ENCODE measurements around the gene NUP214.
"Not testable (repeated sequence)": the region's sequence is repeated elsewhere in the genome, so short reads cannot be mapped to it uniquely, and the experiment has no call there.

The NUP214 gene

DNA sequence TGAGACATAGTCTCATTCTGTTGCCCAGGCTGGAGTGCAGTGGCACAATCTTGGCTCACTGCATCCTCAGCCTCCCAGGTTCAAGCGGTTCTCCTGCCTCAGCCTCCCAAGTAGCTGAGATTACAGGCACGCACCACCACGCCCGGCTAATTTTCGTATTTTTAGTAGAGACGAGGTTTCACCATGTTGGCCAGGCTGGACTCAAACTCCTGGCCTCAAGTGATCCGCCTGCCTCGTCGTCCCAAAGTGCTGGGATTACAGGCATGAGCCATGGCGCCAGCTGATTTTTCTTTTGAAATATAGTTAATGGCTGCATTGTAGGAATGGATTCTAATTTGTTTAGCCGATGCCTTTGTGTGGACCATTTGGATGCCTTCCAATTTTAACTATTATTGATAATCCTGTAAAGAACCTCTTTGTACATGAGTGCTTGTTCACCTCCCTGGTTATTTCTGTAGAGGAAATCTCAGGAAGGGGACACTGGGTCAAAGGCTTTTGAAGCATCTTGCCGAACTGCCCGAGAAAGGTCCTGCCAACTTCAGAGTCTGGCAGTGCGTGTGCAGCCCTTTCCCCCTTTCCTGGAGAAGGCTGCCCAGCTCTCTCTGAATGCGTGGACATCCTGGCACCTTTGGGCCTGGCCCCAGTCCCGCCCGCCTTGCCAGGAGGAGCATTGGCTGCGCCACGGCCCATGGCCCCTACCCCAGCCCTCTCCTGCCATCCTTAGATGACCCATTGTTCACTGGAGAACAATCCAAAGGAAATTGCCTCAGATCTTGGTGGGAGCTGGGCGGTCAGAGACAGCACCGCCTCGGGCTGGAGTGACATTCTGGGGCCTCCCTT, 8.9 kb upstream of the NUP214 start:
- no peak for DNase-seq (ENCODE audit: low read depth in 2 of 2)

GRCh38 chr9:131117121-131117761, 8.1 kb upstream of the NUP214 start:
- no peak for DNase-seq (ENCODE audit: low read depth in 2 of 2)

DNA sequence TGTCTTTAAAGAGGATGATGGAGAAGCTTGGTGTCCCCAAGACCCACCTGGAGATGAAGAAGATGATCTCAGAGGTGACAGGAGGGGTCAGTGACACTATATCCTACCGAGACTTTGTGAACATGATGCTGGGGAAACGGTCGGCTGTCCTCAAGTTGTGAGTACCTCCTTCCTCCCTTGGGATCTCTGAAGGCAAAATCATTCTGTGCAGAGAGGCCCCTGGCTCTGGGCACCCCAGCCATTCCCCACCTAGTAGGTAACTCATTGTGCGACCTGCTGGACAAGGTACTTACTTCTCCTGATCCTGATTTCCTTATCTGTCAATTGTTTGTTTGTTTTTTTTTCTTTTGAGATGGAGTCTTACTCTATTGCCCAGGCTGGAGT, 7.6 kb upstream of the NUP214 start:
- no peak for DNase-seq (ENCODE audit: low read depth in 2 of 2)

DNA sequence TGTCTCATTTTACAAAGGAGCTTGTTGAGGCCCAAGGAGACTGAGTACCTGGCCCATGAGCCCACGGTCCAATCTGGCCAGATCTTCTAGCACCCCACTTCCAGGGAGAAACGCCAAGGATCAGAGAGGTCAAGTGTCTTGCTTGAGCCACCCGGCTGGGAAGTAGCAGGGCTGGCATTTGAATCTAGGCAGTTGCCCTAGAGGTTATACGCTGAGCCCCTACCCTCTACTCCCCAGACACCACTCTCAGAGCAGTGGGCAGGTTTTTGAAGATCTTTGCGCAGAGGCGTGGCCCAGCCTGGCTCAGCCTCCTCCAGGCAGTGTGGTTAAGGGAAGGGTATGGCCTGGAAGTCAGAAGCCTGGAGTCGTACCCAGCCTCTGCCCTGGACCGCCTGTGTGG, 5.8 kb upstream of the NUP214 start:
- DNase-seq (ENCODE audit: low read depth in 2 of 2), result no peak

- no peak for DNase-seq (ENCODE audit: low read depth in 2 of 2)
These were observed 4.7 kb upstream of the NUP214 start for GRCh38 chr9:131120620-131121228.

GRCh38 chr9:131121346-131121745, 4.0 kb upstream of the NUP214 start:
- no peak for DNase-seq (ENCODE audit: low read depth in 2 of 2)

DNA sequence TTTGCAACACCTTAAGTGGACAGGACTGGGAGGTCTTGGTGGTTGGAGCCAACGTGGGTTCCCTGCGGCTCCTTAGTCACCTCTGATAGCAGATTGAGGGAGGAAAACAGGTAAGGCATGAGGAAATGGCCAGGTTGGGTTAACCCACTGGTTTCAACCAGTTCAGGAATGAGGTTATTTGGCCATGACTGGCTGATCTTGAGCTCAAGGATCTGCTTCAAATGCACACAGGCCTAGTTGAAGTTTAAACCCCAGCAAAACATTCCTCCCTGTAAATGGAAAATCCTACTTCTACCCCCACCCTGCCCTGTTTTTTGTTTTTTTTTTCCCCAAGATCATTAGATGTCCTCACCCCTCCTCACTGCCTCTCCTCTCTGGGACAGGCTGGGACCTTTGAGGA, 3.2 kb upstream of the NUP214 start:
- no peak for DNase-seq (ENCODE audit: low read depth in 2 of 2)

GRCh38 chr9:131125038-131125287, 423 bp upstream of the NUP214 start:
- no peak for DNase-seq (ENCODE audit: low read depth in 2 of 2)

- no peak for DNase-seq (ENCODE audit: low read depth in 2 of 2)
These were observed 657 bp downstream of the NUP214 start for GRCh38 chr9:131126059-131126426.

DNA sequence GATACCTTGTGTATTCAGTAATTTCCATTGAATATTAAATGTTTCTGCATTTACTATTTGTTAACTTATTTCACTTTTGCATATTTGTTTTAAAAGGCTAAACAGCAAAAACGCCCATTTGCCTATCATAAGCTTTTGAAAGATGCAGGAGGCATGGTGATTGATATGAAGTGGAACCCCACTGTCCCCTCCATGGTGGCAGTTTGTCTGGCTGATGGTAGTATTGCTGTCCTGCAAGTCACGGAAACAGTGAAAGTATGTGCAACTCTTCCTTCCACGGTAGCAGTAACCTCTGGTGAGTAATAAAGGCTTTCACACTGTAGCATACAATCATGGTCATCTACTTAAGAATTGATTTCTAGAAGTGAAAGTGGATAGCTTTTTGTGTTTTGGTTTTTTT, 3.8 kb downstream of the NUP214 start:
- DNase-seq (ENCODE audit: low read depth in 2 of 2), result no peak

GRCh38 chr9:131138676-131139075, 13.3 kb downstream of the NUP214 start:
- DNase-seq (ENCODE audit: low read depth in 2 of 2), result no peak

GRCh38 chr9:131140112-131140511, 14.7 kb downstream of the NUP214 start:
- no peak for DNase-seq (ENCODE audit: low read depth in 2 of 2)

DNA sequence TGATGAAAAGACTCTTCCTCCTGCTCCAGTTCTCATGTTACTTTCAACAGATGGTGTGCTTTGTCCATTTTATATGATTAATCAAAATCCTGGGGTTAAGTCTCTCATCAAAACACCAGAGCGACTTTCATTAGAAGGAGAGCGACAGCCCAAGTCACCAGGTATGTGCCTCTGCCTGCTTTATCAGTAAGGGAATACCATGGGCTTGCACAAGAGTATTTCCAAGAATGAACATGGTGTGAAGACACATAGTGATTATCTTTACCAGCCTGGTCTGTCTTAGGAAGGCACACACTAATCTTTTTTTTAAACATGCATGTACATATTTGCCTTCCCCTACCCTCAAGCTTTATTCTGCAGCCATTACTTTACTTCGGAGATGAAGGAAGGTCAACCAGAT, 15.2 kb downstream of the NUP214 start:
- DNase-seq (ENCODE audit: low read depth in 2 of 2), result no peak

DNA sequence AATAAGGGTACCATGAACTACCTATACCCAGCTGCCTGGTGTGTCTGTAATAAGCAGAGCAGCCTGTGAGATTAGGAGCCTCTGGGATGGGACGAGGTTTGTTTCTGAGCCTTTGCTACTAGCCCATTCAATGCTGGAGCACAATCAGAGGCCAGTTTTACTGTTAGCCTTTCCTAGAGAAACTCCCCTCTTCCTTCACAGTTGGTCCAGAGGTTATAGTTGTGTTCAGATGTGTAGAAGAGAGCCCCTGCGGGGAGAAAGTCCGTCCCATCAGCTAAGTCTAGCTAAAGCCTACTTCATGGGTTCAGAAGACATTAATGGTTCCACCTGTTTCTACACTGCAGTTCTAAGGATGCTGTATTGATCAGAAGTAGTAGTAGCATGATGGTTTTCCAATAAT, 16.8 kb downstream of the NUP214 start:
- DNase-seq (ENCODE audit: low read depth in 2 of 2), result no peak

GRCh38 chr9:131144201-131144600, 18.8 kb downstream of the NUP214 start:
- DNase-seq (ENCODE audit: low read depth in 2 of 2), result no peak

DNA sequence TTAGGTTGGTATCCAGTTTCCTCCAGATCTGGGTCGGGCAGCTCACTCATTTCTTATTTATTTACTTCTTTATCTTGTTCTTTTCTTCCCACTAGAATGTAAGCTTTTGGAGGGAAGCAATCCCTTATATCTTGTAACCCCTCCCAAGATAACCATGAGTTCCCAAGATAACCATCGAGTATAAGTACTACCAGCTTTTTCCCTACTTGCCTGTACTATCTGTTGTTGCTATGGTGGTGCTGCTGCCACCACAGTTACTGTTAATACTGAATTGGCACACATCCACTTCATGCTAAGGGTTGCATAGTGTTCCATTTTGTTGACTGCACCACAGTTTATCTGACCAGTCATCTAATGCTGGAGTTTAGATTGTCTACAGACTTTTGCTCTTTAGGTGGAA, 19.9 kb downstream of the NUP214 start:
- DNase-seq (ENCODE audit: low read depth in 2 of 2), result no peak

GRCh38 chr9:131146186-131146585, 20.8 kb downstream of the NUP214 start:
- DNase-seq (ENCODE audit: low read depth in 2 of 2), result no peak

DNA sequence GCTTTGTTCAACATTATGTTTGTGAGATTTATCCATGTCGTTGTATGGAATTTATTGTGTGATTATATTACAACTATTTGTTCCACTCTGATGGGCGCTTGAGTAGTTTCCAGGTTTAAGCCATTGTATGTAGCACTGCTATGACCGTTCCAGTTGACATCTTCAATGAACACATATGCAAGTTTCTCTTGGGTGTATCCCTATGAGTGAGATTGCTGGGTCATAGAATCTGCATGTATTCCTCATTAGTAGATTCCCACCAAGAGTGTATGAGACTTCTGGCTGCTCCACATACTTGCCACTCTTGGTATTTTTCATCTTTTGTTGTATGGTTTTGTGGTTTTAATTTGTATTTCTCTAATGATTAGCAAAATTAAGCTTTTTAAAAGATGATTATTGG, 22.9 kb downstream of the NUP214 start:
- DNase-seq (ENCODE audit: low read depth in 2 of 2), result no peak

DNA sequence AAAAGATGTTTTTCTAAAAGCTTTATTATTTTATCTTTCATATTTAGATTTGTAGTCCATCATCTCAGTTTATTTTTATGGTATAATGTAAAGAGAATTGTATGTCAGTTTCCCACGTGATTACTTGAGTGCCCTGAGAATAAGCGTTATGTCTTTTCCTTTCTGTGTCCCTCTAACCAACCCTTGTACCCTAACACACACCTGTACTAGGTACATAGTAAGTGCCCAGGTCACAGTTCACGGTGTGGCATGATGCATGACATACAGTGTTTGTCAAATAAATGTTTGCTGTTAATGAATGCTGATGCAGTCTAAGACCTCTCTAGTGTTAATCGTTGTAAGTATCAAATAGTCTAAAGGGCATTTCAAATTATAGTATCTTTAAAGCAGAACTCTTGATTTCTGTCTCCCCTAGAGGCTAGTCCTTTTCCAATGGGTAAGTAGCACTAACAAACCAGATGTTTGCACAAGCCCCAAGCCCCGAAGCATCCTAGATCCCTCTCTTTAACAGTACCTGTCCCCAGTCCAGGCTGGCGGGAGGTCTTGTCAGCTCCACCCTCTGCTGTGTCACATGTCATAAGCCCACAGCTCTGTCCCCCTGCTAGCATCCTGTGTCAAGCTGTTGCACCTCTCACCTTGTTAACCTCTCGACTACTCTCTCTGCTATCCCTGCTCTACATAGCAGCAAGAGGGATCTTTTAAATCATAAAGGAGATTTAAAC, 23.7 kb downstream of the NUP214 start:
- DNase-seq (ENCODE audit: low read depth in 2 of 2), result no peak

GRCh38 chr9:131149688-131150053, 24.3 kb downstream of the NUP214 start:
- DNase-seq (ENCODE audit: low read depth in 2 of 2), result no peak

DNA sequence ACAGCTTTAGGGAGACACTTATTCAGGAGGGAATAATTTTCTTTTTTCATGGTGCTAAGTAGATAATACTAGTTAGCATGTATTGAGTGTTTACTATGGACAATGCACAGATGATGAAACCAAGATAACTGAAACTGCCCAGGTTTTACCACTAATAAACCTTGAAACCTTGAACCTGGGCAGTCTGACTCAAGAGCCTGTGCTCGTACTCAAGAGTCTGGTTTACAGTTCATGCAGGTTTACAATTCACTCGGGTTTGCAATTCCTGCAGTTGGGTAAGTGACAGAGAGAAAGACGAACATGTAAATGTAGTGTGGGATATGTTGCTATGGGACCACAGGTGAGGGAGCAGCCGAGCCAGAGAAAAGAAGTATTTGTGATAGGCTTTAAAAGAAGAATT, 28.2 kb downstream of the NUP214 start:
- DNase-seq (ENCODE audit: low read depth in 2 of 2), result no peak

DNA sequence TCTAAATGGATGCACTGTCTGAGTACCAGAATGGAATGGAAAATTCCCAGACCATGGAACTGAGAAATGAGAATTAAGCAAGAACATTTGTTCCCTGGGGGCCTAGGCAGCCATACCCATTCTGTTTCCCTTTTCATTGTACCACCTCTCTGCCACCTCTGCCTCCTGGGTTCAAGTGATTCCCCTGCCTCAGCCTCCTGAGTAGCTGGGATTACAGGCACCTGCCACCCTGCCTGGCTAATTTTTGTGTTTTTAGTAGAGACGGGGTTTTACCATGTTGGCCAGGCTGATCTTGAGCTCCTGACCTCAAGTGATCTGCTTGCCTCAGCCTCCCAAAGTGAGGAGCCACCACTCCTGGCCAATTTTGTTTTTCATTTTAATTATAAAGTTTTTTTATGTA, 33.3 kb downstream of the NUP214 start:
- DNase-seq (ENCODE audit: low read depth in 2 of 2), result not testable (repeated sequence)
